ENCODE data around the gene VPS54. TPM values are rescaled to one million over a fixed set of nuclear protein-coding genes. Genes with fewer than 3 reads are reported as not detected.

VPS54 gene
- total RNA-seq, 1 experiment from 2014 or later, result 33.8 TPM

- Histone ChIP-seq H3K27me3 (ENCODE audit: low read length) (no peaks in the 10 kb centered on the region), H3K4me1 (ENCODE audit: low read length) (peaks cover 20% of the 10 kb centered on the region), H3K4me2 (ENCODE audit: low read depth, low read length, poor library complexity, severe bottlenecking) (peak overlapping the region; percentile 72), H3K9ac (ENCODE audit: low read length) (peak overlapping the region; percentile 75), H3K36me3 (ENCODE audit: insufficient read depth, low read length) (no peaks in the 10 kb centered on the region), H4K20me1 (ENCODE audit: insufficient read depth, low read depth, low read length) (no peaks in the 10 kb centered on the region), H2AFZ (ENCODE audit: low read length) (peak overlapping the region; percentile 64), H3K79me2 (ENCODE audit: low read length) (peaks cover 51% of the 10 kb centered on the region), H3K9me3 (ENCODE audit: low read length) (no peaks in the 10 kb centered on the region), H3K4me3 (ENCODE audit: low read length) (peak overlapping the region; percentile 75), H3K9me2 (replicated peaks; ENCODE audit: insufficient read depth, low read length) (no peaks in the 10 kb centered on the region), H3K27ac (ENCODE audit: low read length) (peak overlapping the region; percentile 52)
- DNase-seq, result peak; percentile 77
These were observed 536 bp downstream of the VPS54 start for GRCh38 chr2:64018701-64019082.

GRCh38 chr2:64017811-64018700, 1.2 kb downstream of the VPS54 start:
- Histone ChIP-seq H3K9ac (ENCODE audit: low read length) (peak overlapping the region; percentile 75), H3K27ac (ENCODE audit: low read length) (peak overlapping the region; percentile 52), H2AFZ (ENCODE audit: low read length) (peak overlapping the region; percentile 64), H3K36me3 (ENCODE audit: insufficient read depth, low read length) (no peaks in the 10 kb centered on the region), H3K79me2 (ENCODE audit: low read length) (peaks cover 55% of the 10 kb centered on the region), H3K9me3 (ENCODE audit: low read length) (no peaks in the 10 kb centered on the region), H3K9me2 (replicated peaks; ENCODE audit: insufficient read depth, low read length) (no peaks in the 10 kb centered on the region), H3K4me1 (ENCODE audit: low read length) (peaks cover 20% of the 10 kb centered on the region), H3K27me3 (ENCODE audit: low read length) (no peaks in the 10 kb centered on the region), H3K4me2 (ENCODE audit: low read depth, low read length, poor library complexity, severe bottlenecking) (peak overlapping the region; percentile 72), H3K4me3 (ENCODE audit: low read length) (peak overlapping the region; percentile 75), H4K20me1 (ENCODE audit: insufficient read depth, low read depth, low read length) (no peaks in the 10 kb centered on the region)
- peak; percentile 74 for DNase-seq

GRCh38 chr2:64015898-64016297, 3.3 kb downstream of the VPS54 start:
- Histone ChIP-seq H3K27me3 (ENCODE audit: low read length) (no peaks in the 10 kb centered on the region), H2AFZ (ENCODE audit: low read length) (no peak overlapping the region), H3K9ac (ENCODE audit: low read length) (no peak overlapping the region), H3K4me1 (ENCODE audit: low read length) (peaks cover 20% of the 10 kb centered on the region), H3K79me2 (ENCODE audit: low read length) (peaks cover 76% of the 10 kb centered on the region), H3K9me2 (replicated peaks; ENCODE audit: insufficient read depth, low read length) (no peaks in the 10 kb centered on the region), H3K4me2 (ENCODE audit: low read depth, low read length, poor library complexity, severe bottlenecking) (peak overlapping the region; percentile 8), H3K4me3 (ENCODE audit: low read length) (no peak overlapping the region), H3K27ac (ENCODE audit: low read length) (no peak overlapping the region), H4K20me1 (ENCODE audit: insufficient read depth, low read depth, low read length) (no peaks in the 10 kb centered on the region), H3K9me3 (ENCODE audit: low read length) (no peaks in the 10 kb centered on the region), H3K36me3 (ENCODE audit: insufficient read depth, low read length) (no peaks in the 10 kb centered on the region)
- no peak for DNase-seq

- Histone ChIP-seq H2AFZ (ENCODE audit: low read length) (no peak overlapping the region), H3K9me3 (ENCODE audit: low read length) (no peaks in the 10 kb centered on the region), H3K27me3 (ENCODE audit: low read length) (no peaks in the 10 kb centered on the region), H3K79me2 (ENCODE audit: low read length) (peaks cover 81% of the 10 kb centered on the region), H3K9me2 (replicated peaks; ENCODE audit: insufficient read depth, low read length) (no peaks in the 10 kb centered on the region), H3K4me2 (ENCODE audit: low read depth, low read length, poor library complexity, severe bottlenecking) (no peak overlapping the region), H3K9ac (ENCODE audit: low read length) (no peak overlapping the region), H4K20me1 (ENCODE audit: insufficient read depth, low read depth, low read length) (no peaks in the 10 kb centered on the region), H3K4me1 (ENCODE audit: low read length) (peaks cover 19% of the 10 kb centered on the region), H3K27ac (ENCODE audit: low read length) (no peak overlapping the region), H3K36me3 (ENCODE audit: insufficient read depth, low read length) (no peaks in the 10 kb centered on the region), H3K4me3 (ENCODE audit: low read length) (no peak overlapping the region)
- DNase-seq, result no peak
These were observed 3.8 kb downstream of the VPS54 start for GRCh38 chr2:64015391-64015790.

- Histone ChIP-seq H3K36me3 (ENCODE audit: insufficient read depth, low read length) (no peaks in the 10 kb centered on the region), H3K9me2 (replicated peaks; ENCODE audit: insufficient read depth, low read length) (no peaks in the 10 kb centered on the region), H2AFZ (ENCODE audit: low read length) (no peak overlapping the region), H3K27me3 (ENCODE audit: low read length) (no peaks in the 10 kb centered on the region), H3K4me3 (ENCODE audit: low read length) (no peak overlapping the region), H3K4me2 (ENCODE audit: low read depth, low read length, poor library complexity, severe bottlenecking) (no peak overlapping the region), H3K9ac (ENCODE audit: low read length) (no peak overlapping the region), H3K27ac (ENCODE audit: low read length) (no peak overlapping the region), H3K79me2 (ENCODE audit: low read length) (peaks cover 89% of the 10 kb centered on the region), H3K4me1 (ENCODE audit: low read length) (peaks cover 11% of the 10 kb centered on the region), H4K20me1 (ENCODE audit: insufficient read depth, low read depth, low read length) (no peaks in the 10 kb centered on the region), H3K9me3 (ENCODE audit: low read length) (no peaks in the 10 kb centered on the region)
- no peak for DNase-seq
These were observed 4.6 kb downstream of the VPS54 start for GRCh38 chr2:64014628-64015027.

GRCh38 chr2:64013053-64013452, 6.2 kb downstream of the VPS54 start:
- no peak for DNase-seq
- H3K27me3 ChIP-seq (ENCODE audit: low read length), result no peaks in the 10 kb centered on the region
- H3K9me2 ChIP-seq (replicated peaks; ENCODE audit: insufficient read depth, low read length), result no peaks in the 10 kb centered on the region
- H3K36me3 ChIP-seq (ENCODE audit: insufficient read depth, low read length), result no peaks in the 10 kb centered on the region
- H3K9me3 ChIP-seq (ENCODE audit: low read length), result no peaks in the 10 kb centered on the region
- H2AFZ ChIP-seq (ENCODE audit: low read length), result no peak overlapping the region
- H3K4me1 ChIP-seq (ENCODE audit: low read length), result peaks cover 8% of the 10 kb centered on the region
- no peak overlapping the region for H3K27ac ChIP-seq (ENCODE audit: low read length)
- no peaks in the 10 kb centered on the region for H4K20me1 ChIP-seq (ENCODE audit: insufficient read depth, low read depth, low read length)
- no peak overlapping the region for H3K4me2 ChIP-seq (ENCODE audit: low read depth, low read length, poor library complexity, severe bottlenecking)
- no peak overlapping the region for H3K9ac ChIP-seq (ENCODE audit: low read length)
- H3K4me3 ChIP-seq (ENCODE audit: low read length), result no peak overlapping the region
- peaks cover 98% of the 10 kb centered on the region for H3K79me2 ChIP-seq (ENCODE audit: low read length)

- Histone ChIP-seq H3K9me2 (replicated peaks; ENCODE audit: insufficient read depth, low read length) (no peaks in the 10 kb centered on the region), H3K79me2 (ENCODE audit: low read length) (peaks cover 98% of the 10 kb centered on the region), H4K20me1 (ENCODE audit: insufficient read depth, low read depth, low read length) (no peaks in the 10 kb centered on the region), H3K4me2 (ENCODE audit: low read depth, low read length, poor library complexity, severe bottlenecking) (no peak overlapping the region), H3K4me1 (ENCODE audit: low read length) (no peaks in the 10 kb centered on the region), H3K9ac (ENCODE audit: low read length) (no peak overlapping the region), H3K36me3 (ENCODE audit: insufficient read depth, low read length) (no peaks in the 10 kb centered on the region), H3K4me3 (ENCODE audit: low read length) (no peak overlapping the region), H3K27ac (ENCODE audit: low read length) (no peak overlapping the region), H3K27me3 (ENCODE audit: low read length) (no peaks in the 10 kb centered on the region), H2AFZ (ENCODE audit: low read length) (no peak overlapping the region), H3K9me3 (ENCODE audit: low read length) (no peaks in the 10 kb centered on the region)
- no peak for DNase-seq
These were observed 7.1 kb downstream of the VPS54 start for GRCh38 chr2:64012115-64012514.

- Histone ChIP-seq H2AFZ (ENCODE audit: low read length) (no peak overlapping the region), H3K4me2 (ENCODE audit: low read depth, low read length, poor library complexity, severe bottlenecking) (no peak overlapping the region), H3K9me3 (ENCODE audit: low read length) (no peaks in the 10 kb centered on the region), H3K27me3 (ENCODE audit: low read length) (no peaks in the 10 kb centered on the region), H3K36me3 (ENCODE audit: insufficient read depth, low read length) (no peaks in the 10 kb centered on the region), H3K4me1 (ENCODE audit: low read length) (no peaks in the 10 kb centered on the region), H3K9ac (ENCODE audit: low read length) (no peak overlapping the region), H3K9me2 (replicated peaks; ENCODE audit: insufficient read depth, low read length) (no peaks in the 10 kb centered on the region), H3K4me3 (ENCODE audit: low read length) (no peak overlapping the region), H4K20me1 (ENCODE audit: insufficient read depth, low read depth, low read length) (no peaks in the 10 kb centered on the region), H3K79me2 (ENCODE audit: low read length) (peaks cover 94% of the 10 kb centered on the region), H3K27ac (ENCODE audit: low read length) (no peak overlapping the region)
- no peak for DNase-seq
These were observed 10.7 kb downstream of the VPS54 start for GRCh38 chr2:64008434-64009009.

Measured in Karpas-422 (cell line).